Measurements from ENCODE around the gene STAG1.
"Not testable (repeated sequence)": the region's sequence is repeated elsewhere in the genome, so short reads cannot be mapped to it uniquely, and the experiment has no call there.

STAG1 gene

DNA sequence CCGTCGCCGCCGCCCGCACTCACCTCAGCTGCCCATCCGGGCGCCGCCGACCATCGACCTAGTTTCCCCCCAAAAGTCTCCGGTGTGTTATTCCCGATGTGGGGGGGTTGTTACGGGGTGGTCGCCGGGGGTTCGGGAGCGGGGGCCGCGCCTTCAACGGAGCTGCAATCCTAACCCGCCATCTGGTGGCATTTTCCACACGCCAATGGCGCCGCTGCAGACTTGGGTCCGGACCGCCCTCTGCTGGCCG is at the start of gene STAG1:
TSS of gene STAG1 (minus strand) at position 207 of the 250 bp plus-strand sequence. CDS start 121,480 bp downstream, outside the sequence.
- no peak for DNase-seq

DNA sequence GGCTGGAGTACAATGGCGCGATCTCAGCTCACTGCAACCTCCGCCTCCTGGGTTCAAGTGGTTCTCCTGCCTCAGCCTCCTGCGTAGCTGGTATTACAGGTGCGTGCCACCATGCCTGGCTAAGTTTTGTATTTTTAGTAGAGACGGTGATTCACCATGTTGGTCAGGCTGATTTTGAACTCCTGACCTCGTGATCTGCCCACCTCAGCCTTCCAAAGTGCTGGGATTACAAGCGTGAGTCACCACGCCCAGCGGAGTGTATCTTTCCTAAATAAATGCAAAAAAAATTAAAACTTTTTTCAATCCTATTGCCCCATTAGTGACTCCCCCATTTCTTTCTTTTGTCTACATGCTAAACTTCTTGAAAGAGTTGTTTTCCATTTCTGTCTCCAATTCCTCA is 49.0 kb upstream of the STAG1 start:
- not testable (repeated sequence) for DNase-seq

DNA sequence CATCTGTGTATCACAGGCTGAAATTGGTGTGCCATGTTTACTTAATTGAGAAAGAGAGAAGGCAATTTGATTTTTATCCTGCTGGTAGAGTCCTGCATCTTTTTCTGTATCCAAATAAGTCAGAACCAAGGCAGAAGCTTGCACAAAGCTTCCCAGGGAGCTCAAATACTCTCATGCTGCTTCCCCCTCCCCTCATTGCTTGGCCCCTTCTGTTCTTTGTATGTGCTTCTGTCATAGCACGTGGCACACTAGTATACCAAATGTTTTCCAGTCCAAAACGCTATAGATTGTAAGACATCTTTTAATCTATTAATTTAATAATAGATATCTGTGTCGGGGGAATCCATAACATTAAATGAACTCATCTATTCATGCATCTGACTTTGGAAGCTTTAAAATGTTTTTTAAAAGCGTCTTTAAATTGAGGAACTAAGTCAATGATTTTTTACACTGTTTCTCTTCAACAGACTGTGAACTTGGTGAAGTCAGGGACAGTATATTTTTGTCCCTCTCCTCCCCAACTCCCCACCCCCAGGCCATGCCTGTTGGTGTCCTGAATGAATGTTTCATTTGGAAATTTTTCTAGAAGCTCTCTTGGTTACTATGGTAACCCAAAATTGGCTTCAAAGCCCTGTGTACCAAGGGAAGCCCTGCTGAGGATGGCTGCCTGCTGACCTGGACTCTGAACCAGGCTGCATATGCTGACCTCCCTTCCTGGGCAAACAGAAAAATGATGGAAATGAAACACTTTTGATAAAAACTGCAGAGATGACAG is 40.6 kb upstream of the STAG1 start:
- DNase-seq: no peak

DNA sequence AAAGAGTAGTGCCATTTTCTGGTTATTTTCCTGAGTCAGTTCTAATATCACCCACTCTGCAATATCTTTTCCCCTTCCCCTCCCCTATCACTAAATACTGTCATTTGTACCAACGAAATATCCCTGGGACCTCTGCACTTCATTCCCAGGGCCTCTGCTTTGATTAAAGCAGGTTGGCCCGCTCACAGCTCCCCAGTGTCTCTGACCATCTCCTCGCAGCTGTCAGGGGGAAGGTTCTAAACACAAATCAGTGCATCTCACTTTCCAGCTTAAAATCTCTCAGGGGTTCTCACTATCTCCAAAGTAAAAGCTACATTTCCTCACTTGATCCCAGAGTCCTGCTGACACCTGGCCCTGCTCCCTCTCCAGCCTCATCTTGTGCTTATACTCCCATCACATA is 38.6 kb upstream of the STAG1 start:
- no peak for DNase-seq

DNA sequence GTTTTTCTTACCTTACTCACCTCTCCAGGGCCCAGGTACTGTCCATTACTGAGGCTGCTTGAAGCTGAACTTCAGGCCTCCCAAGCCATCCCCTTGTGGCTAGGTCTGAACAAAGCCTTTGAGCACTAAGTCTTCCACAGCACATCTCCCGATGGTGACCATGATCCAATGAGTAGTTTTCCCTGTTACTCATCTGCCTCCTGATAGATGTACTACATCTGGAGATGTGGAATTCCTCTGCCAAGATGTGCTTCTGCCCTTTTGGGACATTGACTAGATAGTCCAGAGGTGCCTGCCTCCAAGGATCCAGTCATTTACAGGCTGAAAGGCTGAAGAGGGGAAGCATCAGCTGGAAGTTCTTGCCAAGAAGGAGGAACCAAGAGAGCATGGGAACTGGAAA is 37.8 kb upstream of the STAG1 start:
- DNase-seq: no peak

DNA sequence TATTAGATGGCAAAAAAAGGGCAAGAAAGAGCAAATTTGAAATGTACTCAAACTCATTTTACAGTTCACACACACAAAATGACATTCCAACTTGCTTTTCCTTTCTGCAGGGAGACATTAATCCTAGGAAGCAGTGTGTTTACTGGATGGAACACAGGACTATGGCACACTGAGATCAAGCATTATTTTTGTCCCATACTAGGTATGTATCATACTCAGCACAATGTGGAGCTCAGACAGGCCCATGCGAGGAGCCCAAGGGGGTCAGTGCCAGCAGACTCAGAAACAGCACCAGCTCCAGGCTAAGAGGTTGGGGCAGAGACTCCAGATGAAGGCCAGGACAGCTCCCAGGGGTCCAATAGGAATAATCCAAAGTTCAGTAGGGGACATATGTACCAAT is 36.0 kb upstream of the STAG1 start:
- DNase-seq: no peak

DNA sequence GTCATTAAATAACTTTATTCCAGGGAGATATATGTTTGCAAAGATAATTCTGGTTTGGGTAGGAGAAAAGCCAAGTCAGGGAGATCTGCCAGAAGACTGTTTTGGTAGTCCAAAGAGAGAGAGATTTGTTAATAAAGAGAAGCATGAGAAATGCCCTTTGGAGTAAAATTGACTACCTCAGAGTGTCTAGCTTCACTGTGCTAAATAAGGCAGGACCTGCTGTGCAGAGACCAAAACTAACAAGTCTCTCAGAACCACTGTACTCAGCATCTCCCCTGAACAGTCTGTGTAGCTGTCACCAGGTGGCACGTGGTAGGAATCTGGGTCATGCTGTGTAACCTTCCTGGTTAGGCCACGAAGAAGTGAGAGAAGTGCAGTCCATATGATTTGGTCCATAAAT is 35.2 kb upstream of the STAG1 start:
- DNase-seq: peak; percentile 8

DNA sequence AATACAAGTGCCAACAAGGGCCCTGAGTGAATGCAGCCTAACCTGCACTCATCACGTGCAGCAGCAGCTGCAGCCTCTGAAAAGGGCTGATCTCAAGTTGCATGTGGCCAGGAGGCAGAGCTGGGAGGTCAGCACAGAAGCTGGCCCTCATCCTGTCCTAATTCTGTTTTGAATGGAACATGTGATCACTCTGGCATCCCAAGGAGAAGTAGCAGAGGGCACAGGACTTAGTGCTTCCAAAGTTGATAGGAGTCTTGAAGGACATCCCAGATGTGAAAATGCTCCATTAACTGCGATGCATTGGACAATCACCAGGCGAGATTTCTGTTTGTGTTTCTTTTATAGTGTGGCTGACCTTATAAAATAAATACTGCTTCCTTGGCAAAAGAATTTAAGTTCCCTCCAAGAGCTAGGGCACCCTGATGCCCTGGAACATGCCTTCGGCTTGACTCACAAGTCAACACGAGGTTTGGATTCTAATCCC is 31.6 kb upstream of the STAG1 start:
- no peak for DNase-seq

DNA sequence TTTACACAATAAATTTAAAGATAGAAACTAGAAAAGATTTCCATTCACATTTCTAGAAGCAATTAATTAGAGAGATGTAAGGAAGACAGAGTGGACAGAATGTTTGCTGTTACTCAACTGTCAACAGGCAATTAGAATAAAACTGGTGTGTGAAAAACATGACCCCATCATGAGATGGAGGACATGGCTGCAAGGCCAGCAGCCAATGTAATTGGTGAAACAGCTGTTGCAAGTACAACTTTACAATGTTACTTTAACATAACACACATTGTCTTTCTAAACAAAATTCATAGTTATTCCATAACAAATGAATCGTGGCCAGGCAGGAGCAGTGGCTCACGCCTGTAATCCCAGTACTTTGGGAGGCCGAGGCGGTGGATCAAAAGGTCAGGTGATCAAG is 28.6 kb upstream of the STAG1 start:
- DNase-seq: no peak

DNA sequence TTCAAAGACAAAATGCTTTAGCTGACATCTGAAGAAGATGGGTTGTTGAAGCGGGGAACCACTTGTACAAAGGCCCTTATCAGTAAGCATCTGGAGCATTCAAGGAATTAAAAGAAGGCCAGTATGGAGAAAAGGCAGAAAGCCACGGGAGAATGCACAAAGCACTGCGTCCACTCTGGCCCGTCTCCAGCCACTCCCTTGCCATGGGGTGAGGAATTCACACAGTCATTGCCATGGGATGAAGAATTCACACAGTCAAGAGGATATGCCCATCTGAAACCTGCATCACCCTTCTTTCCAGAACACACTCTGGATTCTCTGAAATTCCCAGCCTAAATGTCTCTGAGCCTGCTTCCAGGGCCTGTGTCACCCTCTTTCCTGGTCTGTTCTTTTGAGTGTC is 26.7 kb upstream of the STAG1 start:
- DNase-seq: no peak

DNA sequence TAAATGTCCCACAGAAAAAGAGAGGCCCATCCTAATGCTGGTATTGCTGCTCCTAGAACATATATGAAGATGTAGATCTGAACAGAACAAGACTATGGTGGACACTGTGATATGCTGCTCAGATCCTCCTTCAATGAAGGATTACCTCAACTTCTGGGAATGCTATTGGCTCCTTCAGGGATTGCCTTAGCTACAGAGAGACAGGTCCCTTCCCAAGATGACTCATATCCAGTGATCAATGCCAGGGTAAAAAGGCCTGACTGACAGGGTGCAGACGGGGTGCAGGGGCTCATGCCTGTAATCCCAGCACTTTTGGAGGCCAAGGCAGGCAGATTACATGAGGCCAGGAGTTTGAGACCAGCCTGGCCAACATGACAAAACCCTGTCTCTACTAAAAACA is 20.5 kb upstream of the STAG1 start:
- no peak for DNase-seq

DNA sequence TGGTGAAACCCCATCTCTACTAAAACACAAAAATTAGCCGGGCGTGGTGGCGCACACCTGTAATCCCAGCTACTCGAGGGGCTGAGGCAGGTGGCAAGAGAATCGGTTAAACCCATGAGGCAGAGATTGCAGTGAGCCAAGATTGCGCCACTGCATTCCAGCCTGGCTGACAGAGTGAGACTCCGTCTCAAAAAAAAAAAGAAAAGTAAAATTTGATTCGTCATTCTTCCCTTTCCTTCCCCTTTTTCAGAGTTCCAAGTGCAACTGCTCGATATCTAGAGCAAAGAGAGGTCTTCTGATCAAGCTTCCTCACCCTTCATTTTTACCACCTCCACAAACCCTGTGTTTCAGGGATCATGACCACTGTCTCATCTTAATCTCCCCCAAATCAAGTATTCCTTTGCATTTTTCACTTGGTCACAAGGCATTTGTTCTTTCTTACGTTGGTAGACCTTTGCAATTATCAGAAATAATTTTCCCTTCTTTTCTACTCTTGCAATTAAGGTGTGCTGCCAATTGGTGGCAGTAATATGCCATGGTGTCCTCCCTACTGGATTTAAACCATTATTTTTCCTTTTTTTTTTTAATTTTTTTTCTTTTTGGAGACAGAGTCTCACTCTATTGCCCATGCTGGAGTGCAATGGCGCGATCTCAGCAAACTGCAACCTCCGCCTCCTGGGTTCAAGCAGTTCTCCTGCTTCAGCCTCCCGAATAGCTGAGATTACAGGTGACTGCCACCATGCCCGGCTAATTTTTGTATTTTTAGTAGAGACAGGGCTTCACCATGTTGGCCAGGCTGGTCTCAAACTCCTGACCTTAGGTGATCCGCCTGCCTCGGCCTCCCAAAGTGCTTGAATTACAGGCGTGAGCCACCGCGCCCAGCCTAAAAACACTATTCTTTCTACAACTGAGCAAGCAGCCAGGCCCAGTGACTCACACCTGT is 6.3 kb upstream of the STAG1 start:
- DNase-seq: not testable (repeated sequence)

DNA sequence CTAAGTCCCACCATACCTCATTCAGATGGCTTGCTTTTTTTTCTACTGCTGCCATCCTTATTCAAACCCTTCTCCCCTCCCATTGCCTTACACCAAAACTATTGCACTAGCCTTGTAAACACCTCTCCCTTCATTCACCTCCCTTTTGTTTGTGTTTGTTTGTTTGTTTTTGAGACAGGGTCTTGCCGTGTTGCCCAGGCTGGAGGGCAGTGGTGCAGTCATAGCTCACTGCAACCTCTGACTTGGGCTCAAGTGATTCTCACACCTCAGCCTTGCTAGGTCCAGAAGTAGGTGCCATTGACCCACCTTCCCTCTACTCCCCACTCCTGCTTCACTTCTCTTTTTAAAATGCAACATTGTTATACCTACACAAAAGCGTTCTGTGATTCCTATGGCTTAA is 3.0 kb upstream of the STAG1 start:
- no peak for DNase-seq

DNA sequence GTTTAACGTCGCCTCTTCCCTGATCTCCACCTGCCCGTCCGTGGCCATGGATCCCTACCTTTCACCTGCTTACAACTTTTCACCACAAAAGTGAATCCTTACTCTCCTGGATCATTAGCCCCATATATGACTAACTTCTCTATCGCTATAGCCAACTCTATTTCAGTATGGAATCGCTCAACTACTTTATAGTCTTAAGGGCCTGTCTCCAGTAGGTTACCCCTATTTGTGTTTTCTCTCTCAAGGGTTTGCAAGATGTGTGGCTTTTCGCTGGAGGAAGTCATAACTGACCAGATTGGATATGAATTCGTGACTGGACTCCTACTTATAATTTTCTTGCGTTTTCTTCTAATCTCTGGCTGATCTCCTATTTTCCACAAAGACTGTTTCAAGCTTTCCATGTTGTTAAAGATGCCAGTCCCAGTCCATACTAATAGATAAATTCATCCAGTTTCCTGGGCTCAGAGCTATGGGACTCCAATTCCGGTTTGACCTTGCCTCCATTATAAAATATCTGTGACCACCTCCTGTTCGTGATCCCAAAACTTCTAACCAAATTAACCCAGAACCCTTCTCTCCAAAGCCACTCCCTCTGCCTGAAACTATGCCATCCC is 1.3 kb upstream of the STAG1 start:
- no peak for DNase-seq

DNA sequence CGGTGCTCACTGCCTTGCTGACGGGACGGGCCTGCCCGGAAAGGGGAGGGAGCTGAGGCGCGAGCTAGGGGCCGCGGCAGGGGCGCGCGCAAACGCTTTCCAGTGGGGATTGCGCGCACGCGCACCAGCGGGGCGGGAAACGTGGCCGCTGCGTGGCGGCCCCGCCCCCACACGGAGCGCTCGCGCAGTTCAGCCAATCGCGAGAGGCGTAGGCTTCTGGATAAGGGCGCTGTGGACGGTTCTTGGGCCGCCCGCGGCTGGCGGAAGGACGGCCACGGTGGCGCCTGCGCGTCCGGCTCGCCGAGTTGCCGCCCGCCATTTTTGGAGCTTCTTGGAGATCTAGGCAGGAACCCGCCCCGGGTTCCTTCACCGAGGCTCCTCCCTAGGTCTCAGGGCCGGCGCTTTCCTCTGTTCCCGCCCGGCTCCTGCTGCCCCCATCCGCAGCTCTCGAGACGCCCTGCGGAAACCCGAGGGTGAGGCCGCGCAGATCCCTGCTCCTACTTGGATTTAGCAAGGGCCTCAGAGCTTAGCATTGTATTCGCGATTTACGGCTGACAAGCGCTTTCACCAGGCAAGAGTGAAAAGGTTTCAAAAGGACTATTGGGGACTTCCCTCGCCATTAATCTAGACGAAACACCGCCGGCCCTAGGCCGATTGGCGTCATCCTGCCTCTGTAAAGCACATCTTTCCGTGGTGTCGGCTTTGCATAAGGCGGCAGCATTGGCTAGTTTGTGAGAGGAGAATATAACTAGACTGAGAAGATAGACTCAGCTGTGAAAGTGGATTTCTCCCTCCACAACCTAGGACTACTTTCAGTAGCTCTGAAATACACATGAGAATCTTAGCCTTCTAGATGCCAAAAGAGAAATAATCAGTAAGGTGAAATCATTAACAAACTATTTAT is 496 bp upstream of the STAG1 start:
- DNase-seq: peak; percentile 98

DNA sequence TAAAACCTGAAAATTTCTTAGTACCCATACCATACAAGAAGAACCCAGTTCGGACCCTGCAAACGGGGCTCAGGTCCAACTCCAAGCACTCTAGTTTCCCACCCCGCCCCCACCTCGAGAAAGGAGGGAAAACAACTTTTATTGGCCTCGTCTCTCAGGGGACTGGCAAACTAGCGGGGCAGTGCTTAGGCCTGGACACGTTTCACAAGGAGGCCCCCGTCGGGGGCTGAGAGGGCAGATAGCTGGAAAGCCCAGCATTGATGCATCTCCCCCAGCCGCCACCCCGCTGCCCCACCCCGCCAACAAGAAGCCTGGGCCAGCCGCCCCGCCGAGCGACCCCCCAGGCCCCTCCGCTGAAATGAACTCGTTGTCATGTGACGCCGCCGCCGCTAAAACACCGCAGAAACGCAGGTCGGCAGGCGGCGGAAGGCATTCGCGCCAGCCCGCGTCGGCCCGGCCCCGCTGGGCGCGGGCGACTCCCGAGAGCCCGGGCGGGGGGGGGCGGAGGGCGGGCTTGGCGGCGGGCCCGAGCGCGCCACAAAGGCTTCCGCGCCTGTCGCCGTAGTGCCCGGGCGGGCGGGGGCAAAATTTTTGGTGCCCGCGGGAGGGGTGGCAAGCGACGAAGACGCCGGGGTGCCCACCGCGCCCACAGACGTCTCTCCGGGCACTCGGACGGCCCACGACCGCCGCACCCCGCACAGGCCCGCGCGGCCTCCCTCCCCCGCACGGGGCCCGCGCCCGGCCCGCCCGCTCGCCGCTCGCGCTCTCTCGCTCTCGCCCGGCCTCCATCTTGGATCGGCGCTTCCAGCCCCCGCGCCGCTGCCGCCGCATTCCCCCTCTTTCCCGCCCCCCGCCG is 634 bp downstream of the STAG1 start:
- DNase-seq: peak; percentile 87

DNA sequence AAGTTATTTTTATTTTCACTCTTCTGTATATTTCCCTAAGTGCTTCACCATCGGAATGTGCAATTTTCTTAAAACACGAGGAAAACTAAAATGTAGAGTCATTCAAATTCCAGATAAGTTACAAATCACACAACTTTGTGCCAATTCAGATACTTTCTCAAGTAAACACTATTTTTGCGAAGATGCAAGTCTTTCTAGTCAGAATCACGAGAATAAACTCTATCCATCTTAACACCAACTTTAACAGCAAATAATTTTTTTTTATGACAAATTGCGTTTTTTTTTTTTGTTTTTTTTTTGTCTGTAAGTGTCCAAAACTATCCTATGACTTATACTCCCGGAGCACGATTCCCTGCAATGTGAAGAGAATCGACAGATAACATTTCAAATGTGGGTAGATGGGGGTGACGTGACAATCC is 1.3 kb downstream of the STAG1 start:
- DNase-seq: no peak

DNA sequence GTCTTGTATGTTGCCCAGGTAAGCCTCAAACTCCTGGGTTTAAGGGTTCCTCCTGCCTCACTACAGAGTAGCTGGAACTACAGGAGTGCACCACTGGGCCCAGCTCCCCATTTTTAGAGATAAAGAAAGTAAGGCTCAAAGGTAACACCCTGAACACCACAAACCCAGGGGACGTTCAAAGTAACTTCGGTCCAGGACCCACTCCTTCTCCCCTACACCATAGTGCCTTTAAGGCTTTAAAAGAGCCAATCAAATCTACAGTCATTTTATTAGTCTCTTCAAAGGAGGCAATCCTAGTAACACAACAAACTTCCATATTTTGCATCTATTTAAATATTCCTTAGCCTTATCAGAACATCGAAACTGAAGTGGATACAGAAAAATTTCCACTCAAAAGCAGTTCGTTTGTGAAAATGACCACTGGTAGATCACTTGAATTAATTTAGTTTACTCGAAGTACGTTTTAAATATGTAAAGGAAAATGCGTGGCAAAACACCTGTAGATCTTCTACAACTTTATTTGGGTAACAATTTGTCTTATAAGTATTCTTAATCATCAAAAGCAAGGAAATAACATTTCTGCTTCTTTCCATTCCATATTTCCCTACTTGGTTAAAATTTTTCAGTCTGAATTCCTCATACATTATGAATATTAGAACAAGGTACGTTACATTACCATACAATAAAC is 1.8 kb downstream of the STAG1 start:
- DNase-seq: no peak

DNA sequence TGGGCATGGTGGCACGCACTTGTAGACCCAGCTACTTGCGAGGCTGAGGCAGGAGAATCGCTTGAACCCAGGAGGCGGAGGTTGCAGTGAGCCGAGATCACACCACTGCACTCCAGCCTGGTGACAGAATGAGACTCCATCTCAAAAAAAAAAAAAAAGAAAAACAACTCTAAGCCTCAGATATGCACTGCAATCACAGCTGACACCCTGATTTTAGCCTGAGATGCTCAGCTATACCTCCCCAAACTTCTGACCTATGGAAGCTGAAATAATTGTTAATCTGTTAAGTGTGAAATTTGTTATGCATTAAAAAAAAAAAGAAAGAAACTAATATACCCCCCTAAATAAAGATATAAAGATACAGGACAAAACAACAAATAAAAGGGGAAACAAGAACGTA is 2.6 kb downstream of the STAG1 start:
- DNase-seq: not testable (repeated sequence)

DNA sequence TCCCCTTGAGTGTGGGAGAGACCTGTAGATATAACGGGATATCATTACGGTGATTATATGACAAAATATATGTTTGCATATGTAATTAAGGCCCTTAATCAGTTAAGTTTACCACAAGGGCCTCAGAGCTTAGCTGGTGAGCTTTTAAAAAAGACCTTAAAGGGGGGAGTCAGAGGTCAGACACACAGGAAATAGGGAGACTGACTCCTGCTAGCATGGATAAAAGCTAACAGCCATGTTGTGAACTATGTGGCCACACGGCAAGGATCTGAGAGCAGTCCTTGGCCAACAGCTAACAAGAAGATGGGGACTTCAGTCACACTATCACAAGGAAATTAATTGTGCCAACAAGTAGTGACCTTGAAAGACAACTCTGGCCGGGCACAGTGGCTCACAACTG is 3.1 kb downstream of the STAG1 start:
- no peak for DNase-seq

DNA sequence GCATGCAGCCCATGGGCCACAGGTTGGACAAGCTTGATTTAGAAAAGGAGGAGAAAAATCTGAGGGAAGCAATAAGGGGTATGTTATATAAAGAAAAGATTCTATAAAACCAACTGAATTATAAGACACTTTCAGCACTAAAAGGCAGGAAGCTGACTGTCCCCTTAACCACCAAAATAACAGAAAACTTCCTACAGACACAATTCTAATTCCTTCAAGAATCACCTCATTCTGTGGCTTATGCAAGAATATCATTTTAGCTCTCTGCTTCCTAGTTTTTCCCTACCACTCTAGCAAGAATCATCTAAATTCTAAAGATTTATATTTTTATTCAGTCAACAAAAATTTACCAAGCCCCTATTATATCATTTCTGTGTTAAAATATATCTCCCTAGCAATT is 6.3 kb downstream of the STAG1 start:
- no peak for DNase-seq
